Neural cell (in vitro differentiated cells): ENCODE results near the gene NECTIN1. TPM values are rescaled to one million over a fixed set of nuclear protein-coding genes. Genes with fewer than 3 reads are reported as not detected.

Experiments
- H2AFZ ChIP-seq: fragments of 200-600, 300-800 bp; sonication (generic), shearing (Covaris generic); 2 replicates; pipeline ENCODE4 v1.6.0; 2014; ENCODE audit warnings: low read depth, mild to moderate bottlenecking, antibody characterized with exemption, low read length, moderate library complexity
- H3F3A ChIP-seq: fragments of 200-600 bp; shearing (Covaris generic); 2 replicates; pipeline ENCODE4 v1.6.1; 2016; ENCODE audit warnings: mild to moderate bottlenecking, moderate library complexity, mixed read lengths, antibody characterized with exemption, low read length; ENCODE audit not compliant: insufficient read depth, poor library complexity, severe bottlenecking
- H3K27ac ChIP-seq: fragments of 200-600, 300-800 bp; sonication (generic), shearing (Covaris generic); 2 replicates; pipeline ENCODE4 v1.5.1; 2014; ENCODE audit warnings: mild to moderate bottlenecking, low read length, moderate library complexity
- H3K27me3 ChIP-seq: fragments of 300-800, 200-600 bp; sonication (generic), shearing (Covaris generic); 2 replicates; pipeline ENCODE4 v1.6.0; 2014; ENCODE audit warnings: mild to moderate bottlenecking, low read depth, low read length, moderate library complexity; ENCODE audit not compliant: insufficient read depth
- H3K36me3 ChIP-seq: fragments of 300-800, 200-600 bp; sonication (generic), shearing (Covaris generic); 2 replicates; pipeline ENCODE4 v1.5.1; 2014; ENCODE audit warnings: mild to moderate bottlenecking, antibody characterized with exemption, low read length, moderate library complexity; ENCODE audit not compliant: insufficient read depth
- H3K4me2 ChIP-seq: fragments of 300-800, 200-600 bp; sonication (generic), shearing (Covaris generic); 2 replicates; pipeline ENCODE4 v1.6.0; 2014; ENCODE audit warnings: mild to moderate bottlenecking, low read length
- H3K4me3 ChIP-seq: fragments of 300-800, 200-600 bp; sonication (generic), shearing (Covaris generic); 2 replicates; pipeline ENCODE4 v1.5.1; 2014; ENCODE audit warnings: mild to moderate bottlenecking, low read length, moderate library complexity
- H3K79me2 ChIP-seq: fragments of 200-600 bp; shearing (Covaris generic); replicated peaks from 2 replicates; pipeline ENCODE4 v1.6.0; 2014; ENCODE audit warnings: mild to moderate bottlenecking, low read length, moderate library complexity; ENCODE audit not compliant: insufficient read depth
- H3K9ac ChIP-seq: fragments of 300-800, 200-600 bp; sonication (generic), shearing (Covaris generic); 2 replicates; pipeline ENCODE4 v1.6.1; 2016; ENCODE audit warnings: mild to moderate bottlenecking, low read length, mixed read lengths
- H3K9me2 ChIP-seq: fragments of 200-600 bp; shearing (Covaris generic); 2 replicates; pipeline ENCODE4 v1.6.1; 2016; ENCODE audit warnings: mild to moderate bottlenecking, low read length, mixed read lengths; ENCODE audit not compliant: insufficient read depth
- H3K9me3 ChIP-seq: fragments of 200-600, 300-800 bp; sonication (generic), shearing (Covaris generic); 2 replicates; pipeline ENCODE4 v1.6.1; 2016; ENCODE audit warnings: mild to moderate bottlenecking, mixed run types, low read length, moderate library complexity, mixed read lengths
- H4K20me1 ChIP-seq: fragments of 200-600 bp; shearing (Covaris generic); 2 replicates; pipeline ENCODE4 v1.6.1; 2016; ENCODE audit warnings: mild to moderate bottlenecking, mixed run types; ENCODE audit not compliant: insufficient read depth
- CTCF ChIP-seq: fragments of 450-650 bp; IDR thresholded peaks from 2 replicates; pipeline ENCODE4 v1.5.1; 2014; ENCODE audit warnings: antibody characterized with exemption, mild to moderate bottlenecking, moderate library complexity; ENCODE audit not compliant: poor library complexity, severe bottlenecking
- EP300 ChIP-seq: fragments of 450-650 bp; conservative IDR thresholded peaks from 2 replicates; pipeline ENCODE4 v1.6.1; 2014; ENCODE audit warnings: antibody characterized with exemption, mild to moderate bottlenecking, moderate library complexity; ENCODE audit not compliant: poor library complexity, severe bottlenecking
- POLR2AphosphoS5 ChIP-seq: IDR thresholded peaks from 2 replicates; pipeline ENCODE4 v1.6.1; 2012
- RAD21 ChIP-seq: fragments of 450-650 bp; conservative IDR thresholded peaks from 2 replicates; pipeline ENCODE4 v1.6.1; 2014; ENCODE audit warnings: antibody characterized with exemption, mild to moderate bottlenecking, moderate library complexity
- REST ChIP-seq: IDR thresholded peaks from 2 replicates; pipeline ENCODE4 v1.6.1; 2012; ENCODE audit warnings: borderline replicate concordance
- TAF1 ChIP-seq: IDR thresholded peaks from 2 replicates; pipeline ENCODE4 v1.6.1; 2012; ENCODE audit warnings: low read depth
- polyA plus RNA-seq: library from polyadenylated mRNA; depleted of rRNA; stranded (reverse); fragments of >200 nt; gene quantifications from 2 replicates; pipeline ENCODE4 v1.2.3, GENCODE V29; 2014

NECTIN1 gene
- polyA plus RNA-seq, 1 donor from 2014 or later: 5.6 TPM

- Histone ChIP-seq H3K36me3 (no peaks in the 10 kb centered on the region), H4K20me1 (no peaks in the 10 kb centered on the region), H3K4me2 (no peak overlapping the region), H3K79me2 (no peaks in the 10 kb centered on the region), H3K9ac (no peak overlapping the region), H3K9me3 (no peaks in the 10 kb centered on the region), H3K27me3 (no peaks in the 10 kb centered on the region), H3F3A (no peaks in the 10 kb centered on the region), H3K4me3 (no peak overlapping the region), H3K9me2 (no peaks in the 10 kb centered on the region), H3K27ac (no peak overlapping the region), H2AFZ (no peak overlapping the region)
- TF ChIP-seq CTCF (no peak), REST (no peak), POLR2AphosphoS5 (no peak), RAD21 (no peak), EP300 (no peak)
These were observed 99.0 kb downstream of the NECTIN1 start for GRCh38 chr11:119629834-119630624.

- no peak for TF ChIP-seq POLR2AphosphoS5
- TF ChIP-seq TAF1: no peak
- TF ChIP-seq CTCF: no peak
- no peaks in the 10 kb centered on the region for H3K79me2 ChIP-seq
- H2AFZ ChIP-seq: no peak overlapping the region
- H4K20me1 ChIP-seq: no peaks in the 10 kb centered on the region
- H3K36me3 ChIP-seq: no peaks in the 10 kb centered on the region
- no peaks in the 10 kb centered on the region for H3F3A ChIP-seq
- no peaks in the 10 kb centered on the region for H3K27me3 ChIP-seq
- H3K4me2 ChIP-seq: no peak overlapping the region
- no peaks in the 10 kb centered on the region for H3K9me3 ChIP-seq
- no peak overlapping the region for H3K4me3 ChIP-seq
- no peak overlapping the region for H3K9ac ChIP-seq
- H3K9me2 ChIP-seq: no peaks in the 10 kb centered on the region
- no peak overlapping the region for H3K27ac ChIP-seq
These were observed 99.9 kb downstream of the NECTIN1 start for GRCh38 chr11:119629085-119629484.
